DMS53 treated with DMSO at 0.1 percent for 48 hours (cell line): ENCODE results near the gene SHC4.

Source experiments
- DNase-seq: peaks from one replicate; lab custom pipeline; 2025; ENCODE audit not compliant: unreplicated experiment; lab: John Stamatoyannopoulos, UW

The SHC4 gene

DNA sequence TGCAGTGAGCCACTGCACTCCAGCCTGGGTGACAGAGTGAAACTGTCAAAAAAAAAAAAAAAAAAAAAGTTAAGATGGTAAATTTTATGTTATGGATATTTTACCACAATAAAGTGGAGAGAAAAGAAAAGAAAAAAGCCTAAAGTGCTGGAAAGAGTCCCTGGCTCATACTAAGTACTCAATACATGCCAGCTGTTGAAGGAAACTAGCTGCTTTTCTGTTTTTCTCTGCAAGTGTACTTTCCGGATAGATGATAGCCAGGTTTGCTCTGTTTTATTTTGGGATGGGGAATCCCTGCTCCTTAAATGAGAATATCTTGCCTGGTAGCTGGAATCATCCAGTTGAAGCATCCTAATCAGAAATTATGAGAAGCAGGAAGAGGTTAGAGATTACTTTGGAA lies 74.9 kb downstream of the SHC4 start:
- no peak for DNase-seq

DNA sequence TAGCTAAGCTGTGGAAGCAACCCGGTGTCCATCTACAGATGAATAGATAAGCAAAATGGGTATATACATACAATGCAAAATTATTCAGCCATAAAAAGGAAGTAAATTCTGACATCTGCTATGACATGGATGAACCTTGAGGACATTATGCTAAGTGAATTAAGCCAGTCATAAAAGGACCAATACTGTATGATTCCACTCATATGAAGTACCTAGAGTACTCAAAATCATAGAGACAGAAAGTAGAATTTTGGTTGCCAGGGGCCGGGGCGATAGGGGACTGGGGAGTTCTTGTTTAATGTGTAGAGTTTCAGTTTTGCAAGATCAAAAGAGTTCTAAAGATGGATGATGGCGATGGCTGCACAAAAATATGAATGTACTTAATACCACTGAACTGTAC lies 75.5 kb downstream of the SHC4 start:
- DNase-seq, result no peak

DNA sequence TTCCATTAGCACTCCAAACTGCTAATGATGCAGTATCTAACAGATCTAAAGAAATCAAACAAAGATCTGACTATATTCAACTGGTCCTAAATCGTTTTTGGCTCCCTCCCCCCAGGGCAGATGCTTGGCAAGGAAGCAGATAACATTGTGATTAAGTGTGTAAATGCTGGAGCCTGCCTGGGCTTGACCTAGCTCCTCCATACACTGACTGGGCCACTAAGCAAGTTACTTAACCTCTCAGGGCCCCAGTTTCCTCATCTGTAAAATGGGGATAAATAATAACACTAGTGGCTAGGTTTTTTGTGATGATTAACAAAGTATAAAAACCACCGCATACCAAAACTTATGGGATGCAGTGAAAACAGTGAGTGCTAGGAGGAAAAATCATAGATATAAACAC lies 76.6 kb downstream of the SHC4 start:
- DNase-seq, result no peak

DNA sequence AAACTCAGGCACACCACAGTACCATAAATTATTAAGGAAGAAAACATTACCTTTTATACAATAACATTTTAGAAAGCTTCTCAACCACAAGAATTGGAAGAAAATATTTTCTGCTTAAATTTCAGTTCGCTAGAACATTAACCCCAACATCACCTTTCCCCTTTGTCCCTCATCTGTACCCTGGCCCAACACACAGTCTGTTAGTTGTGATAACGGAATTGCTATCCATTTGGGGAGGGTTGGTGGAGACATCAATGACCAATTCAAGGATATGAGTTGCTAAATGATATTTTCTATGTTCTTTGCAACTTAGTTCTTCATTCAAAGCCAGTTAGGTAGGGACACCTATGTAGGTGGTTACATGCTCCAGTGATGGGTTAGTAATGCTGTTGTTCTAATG lies 80.0 kb downstream of the SHC4 start:
- DNase-seq, result no peak

DNA sequence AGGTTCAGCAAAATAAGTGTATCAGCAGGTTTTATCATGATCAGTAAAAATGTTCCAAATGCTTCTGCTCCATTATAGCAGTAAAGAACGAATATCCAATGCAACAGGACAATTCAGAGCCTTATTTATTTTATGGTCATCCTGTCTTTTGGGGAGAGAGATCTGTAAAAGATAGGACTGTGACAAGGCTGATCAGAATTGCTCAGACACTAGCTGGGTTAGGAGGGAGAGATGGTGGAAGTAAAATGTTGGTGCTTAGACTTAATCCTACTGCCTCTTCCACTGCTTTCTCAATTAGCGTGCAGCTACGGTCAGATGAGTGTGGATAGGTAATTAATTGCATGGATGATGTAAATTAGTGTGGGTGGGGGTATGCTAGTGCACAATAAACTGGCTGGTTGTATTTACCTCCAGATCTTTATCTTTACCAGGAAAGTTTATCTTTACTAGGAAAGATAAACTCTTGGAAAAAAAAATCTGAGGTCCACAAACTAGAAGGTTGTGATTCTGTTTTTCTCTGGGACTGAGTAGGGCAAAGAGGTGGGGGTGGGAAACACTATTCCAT lies 83.6 kb downstream of the SHC4 start:
- DNase-seq, result no peak

DNA sequence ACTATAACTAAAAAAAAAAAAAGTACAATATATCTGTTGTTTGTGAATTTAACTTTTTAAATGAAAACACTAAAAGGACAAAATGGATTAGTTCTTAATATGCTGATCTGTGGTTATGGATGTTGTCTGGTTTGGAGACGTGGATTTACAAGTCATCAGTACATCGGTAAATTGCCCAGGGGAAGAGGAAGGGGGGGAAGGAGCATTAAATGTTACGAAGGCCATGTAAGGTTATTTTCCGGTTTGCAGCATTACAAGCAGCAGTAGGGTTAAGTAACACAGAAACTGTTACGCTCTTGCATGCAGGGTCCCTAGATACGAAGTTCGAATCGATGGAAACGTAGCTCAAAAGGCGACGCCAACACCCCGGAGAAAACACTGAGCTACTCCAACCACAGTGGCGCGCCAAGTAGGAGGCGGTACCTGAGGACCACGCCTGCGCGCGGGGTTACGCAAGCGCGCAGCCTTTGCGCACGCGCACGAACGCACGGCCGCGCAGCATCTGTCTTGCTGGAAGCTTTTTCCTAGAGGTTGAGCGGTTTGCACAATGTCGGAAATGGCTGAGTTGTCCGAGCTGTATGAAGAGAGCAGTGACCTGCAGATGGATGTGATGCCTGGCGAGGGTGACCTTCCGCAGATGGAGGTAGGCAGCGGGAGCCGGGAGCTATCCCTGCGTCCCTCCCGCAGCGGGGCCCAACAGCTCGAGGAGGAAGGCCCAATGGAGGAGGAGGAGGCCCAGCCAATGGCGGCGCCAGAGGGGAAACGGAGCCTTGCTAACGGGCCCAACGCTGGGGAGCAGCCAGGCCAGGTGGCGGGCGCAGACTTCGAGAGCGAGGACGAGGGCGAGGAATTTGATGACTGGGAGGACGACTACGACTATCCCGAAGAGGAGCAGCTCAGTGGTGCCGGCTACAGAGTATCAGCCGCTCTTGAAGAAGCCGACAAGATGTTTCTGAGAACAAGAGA lies 85.8 kb downstream of the SHC4 start, which contains the start of gene EID1:
EID1 (plus strand) TSS at position 505 of the 966 bp plus-strand sequence; CDS start at position 548, 43 bp downstream.
- DNase-seq, result peak; percentile 82

DNA sequence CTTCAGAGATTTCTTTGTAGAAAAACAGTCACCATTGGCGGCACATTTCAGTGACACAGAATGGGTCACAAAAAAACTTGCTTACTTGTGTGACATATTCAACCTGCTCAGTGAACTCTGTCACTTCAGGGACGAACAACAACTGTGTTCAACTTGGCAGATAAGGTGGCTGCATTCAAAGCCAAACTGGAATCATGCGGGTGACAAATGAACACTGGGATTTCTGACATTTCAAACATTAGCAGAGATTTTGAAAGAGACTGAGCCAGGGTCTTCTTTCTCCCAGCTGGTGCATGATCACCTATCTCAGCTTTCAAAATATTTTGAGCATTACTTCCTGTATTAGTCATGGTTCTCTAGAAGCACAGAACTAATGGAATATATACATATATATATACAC lies 87.7 kb downstream of the SHC4 start:
- DNase-seq, result no peak

DNA sequence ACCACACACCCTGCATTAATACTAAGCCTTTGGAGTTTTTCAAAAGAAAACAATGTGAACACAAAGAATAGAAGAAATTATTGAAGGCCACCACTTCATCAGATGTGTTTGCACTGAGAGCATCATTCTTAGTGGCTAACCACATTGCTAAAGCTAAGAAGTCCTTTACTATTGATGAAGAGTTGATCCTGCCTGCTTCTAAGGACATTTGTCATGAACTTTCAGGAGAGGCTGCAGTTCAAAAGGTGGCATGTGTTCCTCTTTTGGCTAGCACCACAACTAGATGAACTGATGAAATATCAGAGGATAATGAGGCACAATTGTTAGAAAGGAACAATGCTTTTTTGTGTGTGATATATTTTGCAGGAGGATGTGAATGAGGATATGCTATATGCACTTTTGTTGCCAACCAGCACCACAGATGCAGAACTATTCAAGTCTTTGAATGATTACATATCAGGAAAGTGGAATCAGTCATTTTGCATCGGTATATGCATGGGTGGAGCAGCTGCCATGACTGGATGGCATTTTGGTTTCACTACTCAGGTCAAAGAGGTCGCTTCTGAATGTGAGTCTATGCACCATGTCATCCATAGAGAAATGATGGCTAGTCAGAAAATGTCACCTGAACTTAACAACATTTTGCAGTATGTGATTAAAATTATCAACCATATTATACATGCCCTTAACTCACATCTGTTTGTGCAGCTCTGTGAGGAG lies 88.3 kb downstream of the SHC4 start:
- no peak for DNase-seq

DNA sequence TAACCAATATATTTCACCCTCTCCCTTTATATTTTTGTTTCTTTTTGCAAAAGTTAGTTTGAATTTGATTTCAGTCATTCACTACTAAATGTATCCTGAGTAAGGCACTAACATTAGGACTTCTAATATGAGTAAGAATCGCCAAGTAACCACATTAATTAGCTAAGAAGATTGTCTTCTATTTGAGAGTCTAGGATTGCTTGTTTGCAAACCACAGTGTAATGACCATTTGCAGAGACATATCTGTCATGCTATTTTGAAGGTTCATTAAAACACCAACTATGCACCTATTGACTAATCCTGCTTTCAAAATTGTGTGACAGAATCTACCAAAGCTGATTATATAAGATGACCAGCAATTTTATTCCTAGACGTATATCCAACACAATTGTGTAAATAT lies 91.1 kb downstream of the SHC4 start:
- DNase-seq, result no peak

DNA sequence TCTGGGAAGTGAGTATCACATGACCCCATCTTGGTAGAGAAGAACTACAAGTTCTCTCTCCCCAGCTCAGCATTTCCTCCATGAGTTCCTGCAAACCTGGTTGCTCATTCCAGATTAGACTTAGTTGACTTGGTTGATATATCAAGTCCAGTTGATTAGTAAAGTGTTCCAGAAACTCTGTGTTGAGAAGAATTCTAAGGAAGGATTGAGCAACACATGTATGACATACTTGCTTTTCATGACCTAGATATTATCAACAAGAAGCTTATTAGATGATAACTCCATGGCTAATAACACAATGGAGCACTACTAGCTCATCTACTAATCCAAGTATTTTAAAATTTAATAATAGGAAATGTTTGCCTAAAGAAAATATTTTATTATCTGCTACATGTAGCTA lies 92.2 kb downstream of the SHC4 start:
- no peak for DNase-seq

DNA sequence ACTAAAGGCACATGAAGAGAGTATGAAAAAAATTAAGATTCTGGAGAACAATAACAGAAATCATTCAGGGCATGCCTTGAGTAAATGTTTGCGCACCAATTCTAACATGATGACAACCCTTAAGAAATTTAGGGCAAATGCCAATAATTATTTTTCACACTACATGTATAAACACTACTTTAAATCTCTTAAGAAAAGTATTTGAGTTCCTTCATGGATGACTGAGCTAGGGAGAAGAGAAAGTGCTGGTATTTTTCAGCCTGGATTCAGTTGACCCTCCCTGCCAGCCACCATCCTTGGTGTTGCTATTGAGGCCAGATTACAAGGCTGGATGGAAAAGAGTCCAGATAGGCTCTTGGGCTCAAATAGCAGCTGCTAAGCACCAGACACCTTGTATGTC lies 93.8 kb downstream of the SHC4 start:
- no peak for DNase-seq

DNA sequence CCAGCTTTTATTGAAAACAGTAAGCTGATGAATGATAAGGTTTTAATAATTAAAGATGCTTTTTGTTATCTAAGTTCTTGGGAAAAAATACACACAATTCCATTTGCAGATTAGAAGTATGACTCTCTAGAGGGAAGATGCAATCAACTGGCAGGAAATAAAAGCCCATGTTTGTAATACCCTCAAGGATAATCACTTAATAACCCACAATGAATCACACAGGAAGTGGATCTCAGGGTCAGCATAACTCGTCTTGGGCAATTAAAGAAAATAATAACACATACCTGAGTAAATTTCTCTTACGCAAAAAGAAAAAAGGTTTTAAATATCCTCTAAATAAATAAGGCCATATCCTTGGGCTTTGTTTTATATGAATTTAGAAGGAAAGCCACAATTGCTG lies 95.2 kb downstream of the SHC4 start:
- no peak for DNase-seq

DNA sequence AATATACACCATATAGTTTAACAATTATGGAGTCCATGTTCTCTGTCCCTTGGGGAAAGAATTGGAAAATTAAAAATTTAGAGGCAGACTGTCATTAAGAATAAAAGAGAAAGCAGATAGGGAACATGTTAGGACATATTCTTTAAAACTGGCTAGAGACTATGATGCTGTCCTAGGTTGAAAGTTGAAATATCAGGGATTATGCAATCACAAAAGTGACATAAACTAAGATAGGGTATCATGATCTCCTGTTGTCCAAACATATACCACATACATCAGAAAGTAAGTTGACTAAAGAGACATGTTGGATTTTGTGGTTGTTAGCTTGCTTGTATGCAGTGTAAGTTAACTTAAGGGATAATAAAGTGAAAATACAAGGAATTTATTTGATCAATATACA lies 95.7 kb downstream of the SHC4 start:
- DNase-seq, result no peak

DNA sequence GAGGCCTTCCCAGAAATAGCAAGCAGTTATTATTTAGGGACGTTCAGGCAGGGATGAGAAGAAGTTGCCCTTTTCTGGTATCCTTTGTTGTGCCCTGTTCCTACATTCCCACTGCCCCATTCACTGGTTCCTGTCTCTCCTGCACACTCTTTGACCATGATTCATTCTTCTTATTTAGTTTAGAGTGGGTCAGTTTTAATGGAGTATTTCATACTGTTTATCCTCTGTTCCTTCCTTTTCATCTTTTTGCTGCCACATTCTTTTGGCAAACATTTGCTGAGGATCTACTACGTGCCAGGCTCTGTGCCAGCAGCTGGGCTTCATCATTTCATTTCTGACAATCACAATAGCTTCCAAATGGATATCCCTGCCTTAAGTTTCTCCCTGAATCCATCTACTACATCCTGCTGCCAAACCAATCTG lies 97.6 kb downstream of the SHC4 start:
- DNase-seq, result no peak

DNA sequence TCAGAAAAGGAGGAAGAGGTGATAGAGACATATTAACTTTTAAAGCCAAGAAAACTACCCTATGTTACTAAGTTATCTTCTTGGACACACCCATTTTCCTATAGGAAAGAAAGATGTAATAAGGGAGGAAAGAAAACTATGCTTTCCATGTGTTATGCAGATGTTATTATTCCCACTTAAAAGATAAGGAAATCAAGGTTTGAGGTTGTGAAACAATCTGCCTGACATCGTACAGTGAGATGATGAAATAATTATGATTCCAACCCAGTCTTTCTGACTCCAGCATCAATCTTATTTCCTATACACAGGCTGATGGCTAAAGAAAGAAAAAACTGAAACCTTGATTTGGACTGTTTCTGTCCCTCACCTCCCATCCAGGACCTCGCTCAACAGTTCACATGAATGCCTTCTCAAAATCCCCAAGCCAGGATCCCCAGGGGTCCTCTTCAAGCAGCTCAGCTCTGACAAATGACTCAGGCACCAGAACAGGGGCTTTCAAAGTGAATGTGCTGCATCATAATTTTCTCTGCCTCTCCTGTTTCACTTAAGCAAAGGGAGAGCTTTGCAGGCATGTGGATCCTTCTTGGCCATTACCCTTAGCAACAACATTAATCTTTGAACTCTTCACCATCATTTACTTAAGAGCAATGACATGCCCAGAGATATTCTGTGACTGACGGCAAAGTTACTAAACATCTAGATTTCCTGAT lies 98.2 kb downstream of the SHC4 start:
- no peak for DNase-seq

DNA sequence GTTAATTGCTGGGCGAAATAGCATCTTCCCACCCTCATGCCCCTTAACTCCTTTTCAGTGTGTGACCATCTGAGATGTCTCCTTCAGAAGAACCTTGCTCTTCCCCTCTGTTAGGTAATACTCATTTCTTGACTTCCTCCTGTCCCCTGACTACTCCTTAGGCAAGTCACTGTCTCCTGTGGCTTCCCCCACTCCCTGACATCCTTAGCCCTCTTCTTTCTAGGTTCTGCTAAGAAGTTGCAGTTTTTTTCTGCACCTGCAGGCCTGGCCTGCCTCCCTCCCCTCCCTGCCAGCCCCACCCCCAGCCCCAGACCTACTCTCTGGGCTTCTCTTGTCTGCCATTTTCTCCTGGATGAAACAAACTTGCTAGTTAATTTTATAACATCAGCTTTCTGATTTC lies 101.0 kb downstream of the SHC4 start:
- DNase-seq, result no peak

DNA sequence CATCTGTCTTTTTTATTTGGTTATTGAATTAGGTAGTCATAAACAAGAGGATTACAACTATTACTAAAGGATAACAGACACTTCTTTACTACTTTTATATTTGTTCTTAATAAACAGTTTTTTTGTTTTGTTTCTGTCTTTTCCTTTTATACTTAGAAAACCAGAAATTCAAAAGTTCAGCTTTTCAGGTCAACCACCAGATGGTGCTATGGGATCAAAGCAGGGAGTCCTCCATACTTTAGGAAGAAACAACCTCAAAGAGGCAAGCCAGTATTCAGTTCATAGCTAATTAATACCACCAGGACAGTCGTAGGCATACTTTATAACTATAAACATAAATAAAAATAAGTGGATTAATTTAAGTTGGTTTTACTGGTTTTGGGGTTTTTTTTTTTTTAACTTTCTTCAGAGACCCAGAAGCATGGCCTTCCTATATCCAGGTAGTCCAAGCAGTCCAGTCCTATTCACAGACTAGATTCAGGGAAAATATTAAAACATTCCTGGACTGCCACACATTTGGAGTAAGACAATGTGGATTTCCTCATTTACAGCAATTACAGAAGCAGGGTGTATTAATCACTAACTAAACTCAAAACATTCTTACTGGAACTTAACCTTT lies 101.8 kb downstream of the SHC4 start:
- peak; percentile 41 for DNase-seq

DNA sequence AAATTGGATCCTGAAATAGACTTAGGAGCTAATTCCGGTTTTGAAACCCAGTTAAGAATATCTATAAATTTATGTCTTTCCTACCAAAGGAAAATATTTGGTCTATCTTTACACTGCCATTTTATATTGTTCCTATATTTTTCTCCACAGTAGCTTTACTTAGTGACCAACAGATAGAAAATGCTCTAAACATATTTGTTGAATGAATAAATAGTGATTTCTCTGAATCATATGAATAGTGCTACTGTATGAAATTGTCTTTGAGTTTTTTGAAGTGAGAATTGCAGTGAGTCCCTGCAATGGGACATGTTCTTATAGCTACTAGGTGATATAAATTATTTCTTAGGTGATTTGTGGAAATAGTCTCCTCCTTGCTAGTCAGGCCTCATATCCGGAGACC lies 104.3 kb downstream of the SHC4 start:
- DNase-seq, result no peak

DNA sequence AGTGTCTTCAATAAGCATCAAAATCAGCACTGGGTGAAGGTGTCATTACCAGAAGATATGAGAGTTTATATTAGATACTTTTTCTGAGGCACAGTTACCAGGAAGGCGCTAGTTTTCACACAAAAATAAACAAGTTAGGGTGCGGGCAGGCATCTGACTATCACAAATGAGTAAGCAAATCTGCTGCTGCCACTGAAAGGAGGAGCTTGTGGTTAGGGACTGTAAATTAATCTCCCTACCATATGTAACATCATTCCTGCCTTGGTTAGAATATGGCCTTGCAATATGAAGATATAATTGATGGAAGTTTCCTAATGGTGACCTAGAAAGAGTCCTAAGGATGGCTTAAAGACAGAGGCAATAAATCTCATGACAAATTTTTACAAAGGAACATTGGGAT lies 105.3 kb downstream of the SHC4 start:
- no peak for DNase-seq

DNA sequence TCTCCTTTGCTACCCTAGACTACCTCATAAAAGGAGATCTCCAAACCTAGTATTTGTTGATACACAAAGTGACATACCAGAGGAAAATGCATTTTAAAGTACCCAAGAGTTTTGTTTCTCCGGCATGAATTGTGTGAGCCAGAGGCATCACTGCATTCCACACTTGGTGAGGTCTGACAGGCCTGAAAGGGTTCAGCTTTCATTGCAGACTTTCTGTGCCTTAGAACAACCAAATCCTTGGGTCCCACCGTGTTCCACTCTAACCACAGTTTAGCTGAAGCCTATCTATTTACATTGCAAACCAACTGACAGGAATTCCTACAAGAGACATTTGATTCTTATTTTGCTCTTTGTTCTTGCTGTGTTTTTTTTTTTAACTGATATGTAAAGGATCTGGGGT lies 106.8 kb downstream of the SHC4 start:
- no peak for DNase-seq
